ENCODE results near the gene S100A11. TPM values are rescaled to one million over a fixed set of nuclear protein-coding genes. Genes with fewer than 3 reads are reported as not detected.

The S100A11 gene
- total and polyA plus RNA-seq, 4 donors, result 69.4 to 3,092 (median 1,654) TPM

DNA sequence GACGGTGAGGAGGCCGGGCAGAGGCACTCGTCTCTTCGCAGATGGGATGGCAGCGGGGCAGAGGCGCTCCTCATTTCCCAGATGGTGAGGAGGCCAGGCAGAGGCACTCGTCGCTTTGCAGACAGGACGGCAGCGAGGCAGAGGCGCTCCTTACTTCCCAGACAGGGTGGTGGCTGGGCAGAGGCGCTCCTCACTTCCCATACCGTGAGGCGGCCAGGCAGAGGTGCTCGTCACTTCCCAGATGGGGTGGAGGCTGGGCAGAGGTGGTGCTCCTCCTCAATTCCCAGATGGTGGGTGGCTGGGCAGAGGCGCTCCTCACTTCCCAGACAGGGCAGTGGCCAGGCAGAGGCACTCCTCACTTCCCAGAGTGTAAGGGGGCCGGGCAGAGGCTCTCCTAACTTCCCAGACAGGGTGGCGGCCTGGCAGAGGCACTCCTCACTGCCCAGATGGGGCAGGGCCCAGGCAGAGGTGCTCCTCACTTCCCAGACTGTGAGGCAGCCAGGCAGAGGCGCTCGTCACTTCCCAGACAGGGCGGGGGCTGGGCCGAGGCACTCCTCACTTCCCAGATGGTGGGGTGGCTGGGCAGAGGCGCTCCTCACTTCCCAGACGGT is 42.1 kb upstream of the S100A11 start:
- Histone ChIP-seq H3K9ac (ENCODE audit: insufficient read depth in 1 of 2, low read length in 2 of 2) (no peak overlapping the region), H3K36me3 (ENCODE audit: control insufficient read depth in 4 of 4, insufficient read depth in 4 of 4, low read length in 4 of 4) (no peaks in the 10 kb centered on the region), H3K4me1 (ENCODE audit: control insufficient read depth in 5 of 5, insufficient read depth in 5 of 5, low read length in 5 of 5) (no peaks in the 10 kb centered on the region), H3K27me3 (ENCODE audit: control insufficient read depth in 3 of 3, insufficient read depth in 3 of 3, low read length in 2 of 3) (no peaks in the 10 kb centered on the region), H3K4me3 (no peak overlapping the region), H3K9me3 (ENCODE audit: control insufficient read depth in 4 of 4, insufficient read depth in 3 of 4, low read length in 3 of 4) (peaks cover 0 to 5% (median 0%) of the 10 kb centered on the region in 4 donors), H3K27ac (ENCODE audit: low read depth in 1 of 2, low read length in 1 of 2) (no peak overlapping the region)
- no peak for DNase-seq
- WGBS, 2 donors, result 86 to 90% methylated on average over 24 of the region's 24 CpGs
- ATAC-seq (ENCODE audit: insufficient read depth, low FRiP score), result no peak
- no peak for TF ChIP-seq CTCF (IDR thresholded peaks at IDR 0.05; ENCODE audit: control extremely low read depth, extremely low read depth)

- no peaks in the 10 kb centered on the region for H3K4me1 ChIP-seq (ENCODE audit: control insufficient read depth in 5 of 5, insufficient read depth in 5 of 5, low read length in 5 of 5)
- no peak for DNase-seq
- 80 to 90% methylated on average over 3 of the region's 3 CpGs for WGBS, 2 donors
- no peaks in the 10 kb centered on the region for H3K36me3 ChIP-seq (ENCODE audit: control insufficient read depth in 4 of 4, insufficient read depth in 4 of 4, low read length in 4 of 4)
- no peak overlapping the region for H3K9ac ChIP-seq (ENCODE audit: insufficient read depth in 1 of 2, low read length in 2 of 2)
- peaks cover 0 to 6% (median 0%) of the 10 kb centered on the region in 3 donors for H3K27me3 ChIP-seq (ENCODE audit: control insufficient read depth in 3 of 3, insufficient read depth in 3 of 3, low read length in 2 of 3)
- H3K4me3 ChIP-seq, result no peak overlapping the region
- H3K27ac ChIP-seq (ENCODE audit: low read depth in 1 of 2, low read length in 1 of 2), result no peak overlapping the region
- ATAC-seq (ENCODE audit: insufficient read depth, low FRiP score), result no peak
- TF ChIP-seq CTCF (IDR thresholded peaks at IDR 0.05; ENCODE audit: control extremely low read depth, extremely low read depth), result no peak
- no peaks in the 10 kb centered on the region for H3K9me3 ChIP-seq (ENCODE audit: control insufficient read depth in 4 of 4, insufficient read depth in 3 of 4, low read length in 3 of 4)
These were observed 35.5 kb upstream of the S100A11 start for GRCh38 chr1:152072311-152072710.

DNA sequence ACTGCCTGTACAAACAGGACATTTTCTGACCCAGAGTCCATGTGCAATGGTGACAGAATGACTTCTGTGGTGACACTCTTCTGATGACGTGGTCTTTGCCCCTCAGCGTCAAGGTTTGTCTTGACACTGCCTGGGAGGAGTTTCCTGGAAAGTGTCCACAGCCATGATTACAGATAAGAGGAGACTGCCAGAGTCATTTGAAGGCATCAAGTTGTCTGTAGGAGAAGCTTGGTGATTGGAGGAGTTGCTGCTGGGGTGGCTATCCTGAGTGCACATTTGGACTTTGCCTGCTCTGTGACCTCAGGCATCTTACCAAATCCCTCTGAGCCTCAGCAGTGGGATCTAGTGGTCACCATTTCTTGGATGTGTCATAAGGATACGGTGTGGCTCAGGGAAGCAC is 34.3 kb upstream of the S100A11 start:
- H3K36me3 ChIP-seq (ENCODE audit: control insufficient read depth in 4 of 4, insufficient read depth in 4 of 4, low read length in 4 of 4), result no peaks in the 10 kb centered on the region
- no peak for TF ChIP-seq CTCF (IDR thresholded peaks at IDR 0.05; ENCODE audit: control extremely low read depth, extremely low read depth)
- H3K9ac ChIP-seq (ENCODE audit: insufficient read depth in 1 of 2, low read length in 2 of 2), result no peak overlapping the region
- ATAC-seq (ENCODE audit: insufficient read depth, low FRiP score), result no peak
- H3K27me3 ChIP-seq (ENCODE audit: control insufficient read depth in 3 of 3, insufficient read depth in 3 of 3, low read length in 2 of 3), result peaks cover 0 to 7% (median 0%) of the 10 kb centered on the region in 3 donors
- no peaks in the 10 kb centered on the region for H3K9me3 ChIP-seq (ENCODE audit: control insufficient read depth in 4 of 4, insufficient read depth in 3 of 4, low read length in 3 of 4)
- DNase-seq, result no peak
- H3K4me1 ChIP-seq (ENCODE audit: control insufficient read depth in 5 of 5, insufficient read depth in 5 of 5, low read length in 5 of 5), result no peaks in the 10 kb centered on the region
- 75 to 79% methylated on average over 3 of the region's 3 CpGs for WGBS, 2 donors
- H3K4me3 ChIP-seq, result no peak overlapping the region
- no peak overlapping the region for H3K27ac ChIP-seq (ENCODE audit: low read depth in 1 of 2, low read length in 1 of 2)

DNA sequence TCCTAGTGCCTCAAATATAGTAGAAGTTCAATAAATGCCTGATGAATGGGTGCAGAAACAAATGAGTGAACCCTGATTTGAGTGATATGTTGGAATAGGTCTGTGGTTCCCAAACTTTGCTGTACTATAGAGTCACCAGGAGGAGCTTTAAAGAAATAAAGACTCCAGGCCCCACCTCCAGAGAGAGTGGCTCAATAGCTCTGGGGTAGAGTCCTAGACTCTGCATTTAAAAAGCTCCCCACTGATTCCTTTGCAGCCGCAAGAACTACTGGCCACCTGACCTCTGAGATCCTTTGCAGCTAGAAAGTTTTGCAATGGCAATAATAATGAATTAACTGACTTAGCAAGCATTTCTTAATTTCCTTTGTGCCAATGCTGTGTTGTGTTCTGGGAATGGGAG is 31.1 kb upstream of the S100A11 start:
- H3K4me3 ChIP-seq, result no peak overlapping the region
- no peaks in the 10 kb centered on the region for H3K4me1 ChIP-seq (ENCODE audit: control insufficient read depth in 5 of 5, insufficient read depth in 5 of 5, low read length in 5 of 5)
- 69 to 73% methylated on average over 1 of the region's 1 CpG for WGBS, 2 donors
- ATAC-seq (ENCODE audit: insufficient read depth, low FRiP score) (no peak), DNase-seq (no peak)
- no peak overlapping the region for H3K27ac ChIP-seq (ENCODE audit: low read depth in 1 of 2, low read length in 1 of 2)
- TF ChIP-seq CTCF (IDR thresholded peaks at IDR 0.05; ENCODE audit: control extremely low read depth, extremely low read depth), result no peak
- H3K9ac ChIP-seq (ENCODE audit: insufficient read depth in 1 of 2, low read length in 2 of 2), result no peak overlapping the region
- no peaks in the 10 kb centered on the region for H3K36me3 ChIP-seq (ENCODE audit: control insufficient read depth in 4 of 4, insufficient read depth in 4 of 4, low read length in 4 of 4)
- peaks cover 0 to 7% (median 0%) of the 10 kb centered on the region in 3 donors for H3K27me3 ChIP-seq (ENCODE audit: control insufficient read depth in 3 of 3, insufficient read depth in 3 of 3, low read length in 2 of 3)
- H3K9me3 ChIP-seq (ENCODE audit: control insufficient read depth in 4 of 4, insufficient read depth in 3 of 4, low read length in 3 of 4), result no peaks in the 10 kb centered on the region

Data from lung (tissue), 12 donors.